ENCODE data around the gene OR13C9.
"Not testable (repeated sequence)": the region's sequence is repeated elsewhere in the genome, so short reads cannot be mapped to it uniquely, and the experiment has no call there.

DNA sequence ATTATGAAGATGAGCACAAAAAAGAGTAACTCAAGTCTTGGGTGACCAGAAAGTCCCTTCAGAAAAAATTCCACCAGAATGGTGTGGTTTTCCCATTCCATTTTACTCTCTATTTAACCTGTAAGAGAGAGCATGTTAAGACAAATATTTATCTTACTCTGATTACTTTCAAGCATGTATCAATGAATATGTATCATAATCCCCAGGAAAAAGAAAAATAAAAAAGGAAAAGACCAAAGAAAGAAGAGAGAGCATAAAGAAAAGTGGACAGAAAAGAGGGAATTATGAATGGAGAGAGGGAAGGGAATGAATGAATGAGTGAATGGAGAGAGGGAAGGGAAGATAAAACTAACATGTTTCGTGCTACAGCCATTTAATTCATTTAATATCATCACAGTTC is 12.5 kb downstream of the OR13C9 start, which contains the start of gene OR13C2:
- not testable (repeated sequence) for TF ChIP-seq EZH2 (IDR thresholded peaks at IDR 0.05; ENCODE audit: insufficient read depth, poor library complexity, severe bottlenecking); EZH2phosphoT487 (IDR thresholded peaks at IDR 0.05; ENCODE audit: insufficient read depth, low read depth)
